ENCODE results near the gene NEK1. TPM values are rescaled to one million over a fixed set of nuclear protein-coding genes. Genes with fewer than 3 reads are reported as not detected.
A peak's percentile ranks its signal among the peaks of the same experiment; 100 is the strongest.

The NEK1 gene
- total RNA-seq, 1 experiment from 2014 or later = 4.4 TPM

DNA sequence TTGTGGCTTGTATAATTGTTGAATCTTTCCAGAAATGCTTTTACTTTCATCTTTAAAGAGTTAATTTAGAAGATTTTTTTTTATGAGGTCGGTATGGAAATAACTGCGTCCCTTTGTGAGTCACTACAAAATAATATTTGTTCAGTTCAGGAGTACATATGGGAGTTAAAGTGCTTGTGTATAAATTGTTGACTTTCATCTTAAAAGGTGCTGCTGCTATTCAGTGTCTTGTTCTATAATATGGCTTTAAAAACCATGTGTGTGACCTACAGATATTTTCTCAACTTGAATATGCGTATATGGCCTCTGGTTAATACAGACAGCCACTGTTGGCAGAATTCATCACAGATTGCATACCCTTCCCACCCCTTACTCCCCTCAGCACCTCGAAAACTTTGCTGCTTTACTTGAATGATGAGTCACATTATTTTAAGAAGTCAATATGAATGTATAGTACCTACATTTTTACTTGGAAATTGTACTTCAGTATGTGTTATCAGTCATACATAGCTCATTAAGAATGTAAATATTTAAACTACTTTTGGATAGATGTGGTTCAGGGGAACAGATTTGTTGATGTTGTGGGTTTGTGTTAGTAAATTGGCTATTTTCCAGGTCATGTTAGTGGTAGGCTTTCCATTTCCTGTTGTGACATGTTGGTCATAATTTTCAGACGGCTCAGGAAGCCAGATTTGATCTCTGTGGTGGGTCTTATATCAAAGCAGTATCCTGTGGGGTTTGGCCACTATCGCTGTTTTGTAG lies 9.5 kb upstream of the NEK1 start:
- peak; percentile 47 to 86 for DNase-seq (ENCODE audit: low read depth in 1 of 2, low spot score in 2 of 2)
- H3K27ac ChIP-seq = no peak overlapping the region
- H3K4me1 ChIP-seq (replicated peaks) = peaks cover 8% of the 10 kb centered on the region
- no peaks in the 10 kb centered on the region for H3K27me3 ChIP-seq (replicated peaks)
- peak overlapping the region; percentile 58 for H3K4me3 ChIP-seq
- no peaks in the 10 kb centered on the region for H3K36me3 ChIP-seq
- H3K9me3 ChIP-seq (replicated peaks) = no peaks in the 10 kb centered on the region

DNA sequence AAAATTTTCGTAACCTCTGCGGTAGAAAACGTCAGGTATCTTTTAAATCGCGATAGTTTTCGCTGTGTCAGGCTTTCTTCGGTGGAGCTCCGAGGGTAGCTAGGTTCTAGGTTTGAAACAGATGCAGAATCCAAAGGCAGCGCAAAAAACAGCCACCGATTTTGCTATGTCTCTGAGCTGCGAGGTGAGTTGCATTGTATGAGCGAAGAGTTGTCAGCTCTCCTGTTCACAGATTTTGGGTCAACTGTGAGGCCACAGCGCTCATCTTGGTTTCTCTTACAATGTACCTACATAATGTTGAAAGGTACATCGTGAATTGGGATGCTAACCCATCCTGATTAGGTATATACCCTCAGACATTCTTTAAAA lies 8.5 kb upstream of the NEK1 start:
- Histone ChIP-seq H3K9me3 (replicated peaks) (no peaks in the 10 kb centered on the region), H3K4me3 (peak overlapping the region; percentile 58)
- DNase-seq (ENCODE audit: low read depth in 1 of 2, low spot score in 2 of 2) = no peak

DNA sequence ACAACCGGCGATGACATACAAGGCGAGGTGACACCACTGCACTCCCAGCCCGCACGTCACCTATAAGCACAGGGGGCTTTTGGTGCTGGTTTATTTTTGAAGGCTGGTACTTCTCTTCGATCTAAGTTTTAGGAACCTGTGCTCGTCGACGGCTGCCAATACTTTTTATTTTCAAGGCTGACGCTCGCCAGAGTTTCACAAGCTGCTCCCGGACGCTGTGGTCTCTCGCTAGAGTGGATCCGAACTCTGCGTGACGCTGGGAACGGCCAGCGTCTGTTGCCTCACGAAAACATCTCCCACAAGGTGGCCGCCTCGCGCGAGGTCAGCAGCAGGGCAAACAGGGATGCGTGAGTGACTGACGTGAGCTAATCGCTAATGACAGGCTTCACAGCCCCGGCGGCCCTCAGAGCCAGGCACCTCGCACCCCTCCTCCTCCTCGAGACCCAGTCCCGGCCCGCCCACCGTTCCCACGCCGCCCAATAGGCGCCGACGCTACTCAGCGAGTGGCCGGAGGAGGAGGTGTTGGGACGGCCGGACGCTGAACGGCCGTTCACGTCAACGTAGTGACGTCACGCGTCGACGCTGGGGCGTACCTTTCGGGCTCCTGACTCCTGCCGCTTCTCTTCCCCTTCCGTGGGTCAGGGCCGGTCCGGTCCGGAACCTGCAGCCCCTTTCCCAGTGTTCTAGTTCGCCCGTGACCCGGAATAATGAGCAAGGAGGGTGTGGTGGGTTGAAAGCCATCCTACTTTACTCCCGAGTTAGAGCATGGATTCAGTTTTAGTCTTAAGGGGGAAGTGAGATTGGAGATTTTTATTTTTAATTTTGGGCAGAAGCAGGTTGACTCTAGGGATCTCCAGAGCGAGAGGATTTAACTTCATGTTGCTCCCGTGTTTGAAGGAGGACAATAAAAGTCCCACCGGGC lies 7.8 kb upstream of the NEK1 start, which contains the start of gene CLCN3:
CLCN3 (plus strand) TSS at position 621 of the 922 bp plus-strand sequence. CDS start 15,351 bp downstream, outside the sequence.
- H3K4me1 ChIP-seq (replicated peaks) = peaks cover 8% of the 10 kb centered on the region
- peak within 1 kb of the TSS; percentile 58 for H3K4me3 ChIP-seq
- H3K27ac ChIP-seq = peak within 1 kb of the TSS; percentile 74
- no peaks in the 10 kb centered on the region for H3K36me3 ChIP-seq
- no peaks in the 10 kb centered on the region for H3K27me3 ChIP-seq (replicated peaks)
- DNase-seq (ENCODE audit: low read depth in 1 of 2, low spot score in 2 of 2) = peak; percentile 92 to 96
- no peaks in the 10 kb centered on the region for H3K9me3 ChIP-seq (replicated peaks)

More for the DNA sequence above, 8.5 kb upstream of the NEK1 start:
- Histone ChIP-seq H3K27ac (peak overlapping the region; percentile 74), H3K4me1 (replicated peaks) (peaks cover 8% of the 10 kb centered on the region), H3K27me3 (replicated peaks) (no peaks in the 10 kb centered on the region), H3K36me3 (no peaks in the 10 kb centered on the region)

DNA sequence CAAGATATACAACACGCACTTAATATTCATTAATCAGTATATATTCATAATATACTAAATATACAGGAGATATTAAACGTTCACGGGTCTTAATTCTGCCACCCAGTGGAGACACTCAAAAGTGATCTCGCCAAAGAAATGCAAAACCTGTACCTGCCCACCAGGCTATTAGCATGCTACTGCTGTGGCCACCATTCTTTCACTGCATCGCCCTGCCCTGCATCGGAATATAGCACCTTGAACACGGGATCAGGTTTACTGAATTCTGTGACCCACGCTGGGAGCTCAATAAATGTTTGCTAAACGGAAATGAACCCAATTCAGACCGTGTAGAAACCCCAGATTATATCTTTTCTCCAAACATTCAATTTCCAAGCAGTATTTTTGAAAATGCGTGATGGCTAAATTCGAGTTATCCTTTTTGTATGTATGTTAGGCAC lies 7.2 kb upstream of the NEK1 start:
- peak in 1 of 2 experiments; percentile 19 for DNase-seq (ENCODE audit: low read depth in 1 of 2, low spot score in 2 of 2)
- H3K27me3 ChIP-seq (replicated peaks) = no peaks in the 10 kb centered on the region

DNA sequence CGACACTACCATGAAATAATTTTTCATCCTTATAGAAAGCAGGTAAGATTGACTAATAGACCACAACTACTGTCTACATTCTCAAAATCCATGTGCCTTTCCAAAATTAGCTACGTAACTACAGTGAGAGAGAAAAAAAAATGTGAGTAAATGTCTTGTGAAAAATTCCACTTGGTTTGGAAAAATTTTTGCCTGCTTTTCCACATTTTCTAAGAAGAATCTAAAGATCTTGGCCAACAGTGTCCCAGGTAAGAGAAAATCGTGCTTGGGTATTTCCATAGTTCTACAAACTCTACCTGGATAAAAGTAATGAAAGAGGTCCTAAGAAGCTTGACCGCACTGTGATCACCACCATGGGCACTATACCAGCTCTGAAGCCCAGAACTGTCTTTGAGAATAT lies 6.6 kb upstream of the NEK1 start:
- peaks cover 8% of the 10 kb centered on the region for H3K4me1 ChIP-seq (replicated peaks)
- no peaks in the 10 kb centered on the region for H3K36me3 ChIP-seq
- no peaks in the 10 kb centered on the region for H3K9me3 ChIP-seq (replicated peaks)
- no peaks in the 10 kb centered on the region for H3K27me3 ChIP-seq (replicated peaks)
- no peak overlapping the region for H3K4me3 ChIP-seq
- no peak overlapping the region for H3K27ac ChIP-seq
- no peak for DNase-seq (ENCODE audit: low read depth in 1 of 2, low spot score in 2 of 2)

More for the DNA sequence above, 7.2 kb upstream of the NEK1 start:
- no peaks in the 10 kb centered on the region for H3K9me3 ChIP-seq (replicated peaks)
- peaks cover 8% of the 10 kb centered on the region for H3K4me1 ChIP-seq (replicated peaks)
- H3K4me3 ChIP-seq = peak overlapping the region; percentile 58
- H3K36me3 ChIP-seq = no peaks in the 10 kb centered on the region
- H3K27ac ChIP-seq = peak overlapping the region; percentile 74

DNA sequence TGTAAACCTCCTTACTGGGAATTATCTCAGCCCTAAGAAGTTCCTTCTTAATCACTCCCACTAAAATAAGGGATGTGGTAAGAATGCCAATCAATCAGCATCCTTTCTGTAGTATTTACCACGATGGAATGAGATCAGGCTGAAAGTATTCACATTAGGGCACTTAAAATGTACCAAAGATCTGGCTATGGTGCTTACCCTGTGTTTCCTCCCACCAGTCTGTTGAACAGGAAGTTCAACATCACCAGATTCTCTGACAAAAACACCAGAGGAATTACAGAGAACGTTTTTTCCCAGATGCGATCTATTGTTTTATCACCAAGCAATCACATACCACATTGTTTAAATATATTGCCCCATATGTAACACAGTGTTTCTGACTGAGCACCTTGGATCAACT lies 5.9 kb upstream of the NEK1 start:
- H3K36me3 ChIP-seq = no peaks in the 10 kb centered on the region
- no peak overlapping the region for H3K27ac ChIP-seq
- no peaks in the 10 kb centered on the region for H3K27me3 ChIP-seq (replicated peaks)
- H3K4me1 ChIP-seq (replicated peaks) = peaks cover 11% of the 10 kb centered on the region
- no peak for DNase-seq (ENCODE audit: low read depth in 1 of 2, low spot score in 2 of 2)
- H3K9me3 ChIP-seq (replicated peaks) = no peaks in the 10 kb centered on the region
- no peak overlapping the region for H3K4me3 ChIP-seq

DNA sequence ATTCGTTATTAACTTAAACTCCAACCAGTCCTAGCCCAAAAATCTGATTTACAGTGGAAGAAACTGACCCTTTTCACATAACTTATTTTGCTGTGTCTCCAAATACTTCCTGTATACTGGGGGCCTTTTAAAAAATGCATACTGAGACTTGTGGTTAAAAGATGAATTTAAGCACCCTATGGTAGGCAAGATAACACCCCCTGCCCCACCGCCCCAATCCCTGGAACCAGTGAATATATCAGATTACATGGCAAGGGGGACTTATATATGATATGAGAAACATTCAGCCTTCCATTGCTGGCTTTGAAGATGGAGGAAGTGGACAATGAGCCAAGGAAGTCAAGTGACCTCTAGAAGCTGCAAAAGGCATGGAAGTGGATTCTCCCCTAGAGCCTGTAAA lies 4.9 kb upstream of the NEK1 start:
- Histone ChIP-seq H3K36me3 (no peaks in the 10 kb centered on the region; the same call in 1 of the 2 replicates), H3K4me3 (no peak overlapping the region), H3K4me1 (replicated peaks) (peaks cover 4% of the 10 kb centered on the region), H3K27me3 (replicated peaks) (no peaks in the 10 kb centered on the region), H3K27ac (no peak overlapping the region), H3K9me3 (replicated peaks) (no peaks in the 10 kb centered on the region)
- no peak for DNase-seq (ENCODE audit: low read depth in 1 of 2, low spot score in 2 of 2)

DNA sequence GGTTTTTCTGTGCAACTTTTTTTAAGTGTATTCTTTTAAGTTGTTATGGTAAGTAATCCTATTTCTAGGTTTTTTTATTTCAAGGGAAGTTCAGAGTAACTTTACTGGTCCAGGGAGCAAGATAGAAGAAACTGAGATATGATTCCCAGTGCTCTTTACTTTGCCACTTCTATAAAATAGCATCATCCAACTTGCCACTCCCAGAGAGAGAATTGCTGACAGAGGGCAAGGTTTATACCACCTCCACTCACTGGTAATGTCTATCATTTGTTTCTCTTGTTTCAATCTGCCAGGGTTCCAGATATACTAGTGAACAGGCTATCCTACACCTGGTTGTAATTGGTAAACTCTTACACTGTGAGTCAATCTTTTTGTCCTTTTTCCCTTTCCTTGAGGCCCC lies 4.5 kb upstream of the NEK1 start:
- DNase-seq (ENCODE audit: low read depth in 1 of 2, low spot score in 2 of 2) = no peak
- H3K9me3 ChIP-seq (replicated peaks) = no peaks in the 10 kb centered on the region
- no peaks in the 10 kb centered on the region for H3K27me3 ChIP-seq (replicated peaks)
- H3K4me1 ChIP-seq (replicated peaks) = peaks cover 4% of the 10 kb centered on the region; the same call in 1 of the 2 replicates
- H3K36me3 ChIP-seq = no peaks in the 10 kb centered on the region; the same call in 1 of the 2 replicates
- H3K27ac ChIP-seq = no peak overlapping the region
- H3K4me3 ChIP-seq = no peak overlapping the region

DNA sequence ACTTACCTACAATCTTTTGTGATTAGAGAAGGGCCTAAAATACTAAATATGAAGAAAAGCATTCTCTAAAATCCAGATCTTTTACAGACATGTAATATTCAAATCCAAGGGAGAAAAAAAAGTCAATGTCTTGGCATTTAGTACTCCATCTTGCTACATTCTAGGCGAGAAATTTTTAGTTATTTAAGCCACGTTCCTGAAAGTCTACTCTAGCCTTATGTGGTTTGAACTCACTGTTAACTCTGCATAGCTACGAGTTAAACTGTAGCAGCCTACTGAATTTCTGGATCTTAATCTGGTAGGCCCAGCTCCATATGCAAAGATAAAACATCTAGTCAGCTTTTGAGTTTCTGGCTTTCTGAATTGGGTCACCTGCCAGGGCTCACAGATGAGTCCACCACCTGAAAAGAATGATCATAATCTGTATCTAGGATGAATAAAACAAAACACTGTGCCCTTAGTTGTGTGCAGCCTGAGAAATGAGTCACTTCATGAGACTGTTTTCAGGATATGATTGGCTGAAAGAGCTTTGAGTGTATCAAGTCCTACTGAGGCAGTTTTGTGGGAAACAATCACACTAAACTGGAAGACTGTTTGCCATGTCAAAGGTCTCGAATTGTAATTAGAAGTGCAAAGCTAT lies 3.2 kb upstream of the NEK1 start:
- Histone ChIP-seq H3K4me3 (no peak overlapping the region), H3K36me3 (no peaks in the 10 kb centered on the region; the same call in 1 of the 2 replicates), H3K27me3 (replicated peaks) (no peaks in the 10 kb centered on the region), H3K4me1 (replicated peaks) (peaks cover 4% of the 10 kb centered on the region; the same call in 1 of the 2 replicates), H3K27ac (no peak overlapping the region), H3K9me3 (replicated peaks) (no peaks in the 10 kb centered on the region)
- no peak for DNase-seq (ENCODE audit: low read depth in 1 of 2, low spot score in 2 of 2)

DNA sequence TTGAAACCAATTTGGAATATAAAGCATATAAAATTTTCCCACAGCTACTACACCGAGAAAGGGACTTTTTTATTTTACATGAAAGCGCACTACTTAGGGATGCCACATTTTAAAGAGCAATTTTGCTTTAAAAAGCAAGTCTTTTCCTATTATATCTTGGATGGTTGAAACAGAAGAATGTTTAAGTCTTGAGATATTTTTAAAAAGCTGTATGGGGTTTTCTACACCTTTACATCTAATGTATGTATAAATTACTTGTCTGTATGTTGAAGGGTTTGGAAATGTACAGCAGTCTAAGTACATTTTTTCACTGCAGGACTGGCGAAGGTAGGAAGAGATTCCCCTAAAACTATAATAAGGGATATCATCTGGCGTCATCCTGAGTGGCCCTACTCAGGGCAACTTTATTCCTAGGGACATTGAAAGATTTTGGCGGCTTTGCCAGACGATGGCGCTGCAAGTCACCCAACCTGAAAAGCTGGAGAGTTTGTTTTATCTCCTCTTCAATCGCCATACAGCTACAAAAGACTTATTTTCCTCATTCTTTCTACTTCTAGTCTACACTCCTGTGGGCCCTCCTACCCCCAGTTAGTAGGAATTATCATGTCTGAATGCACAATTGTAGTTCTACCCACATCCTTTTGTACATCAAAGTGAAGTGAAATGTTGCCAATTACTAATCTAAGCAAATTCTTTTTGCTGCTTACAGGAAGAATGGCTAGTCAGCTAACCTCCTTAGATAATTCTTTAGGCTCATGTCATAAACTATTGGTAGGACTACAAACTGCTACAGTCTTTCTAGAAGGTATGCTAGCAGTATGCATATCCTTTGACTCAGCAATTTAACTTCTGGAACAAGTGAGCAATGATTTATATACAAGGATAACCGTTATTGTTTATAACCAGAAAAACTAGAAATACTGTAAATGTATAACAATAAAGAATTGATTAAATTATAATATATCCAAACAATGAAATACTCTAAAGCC lies 782 bp upstream of the NEK1 start:
- Histone ChIP-seq H3K27me3 (replicated peaks) (no peaks in the 10 kb centered on the region), H3K27ac (0 out of 2 replicates have a peak overlapping the region, but pooled peaks have one; percentile 26), H3K9me3 (replicated peaks) (no peaks in the 10 kb centered on the region), H3K4me3 (peak overlapping the region; percentile 74), H3K4me1 (replicated peaks) (peaks cover 4% of the 10 kb centered on the region; the same call in 1 of the 2 replicates), H3K36me3 (no peaks in the 10 kb centered on the region; the same call in 1 of the 2 replicates)
- peak; percentile 67 to 75 for DNase-seq (ENCODE audit: low read depth in 1 of 2, low spot score in 2 of 2)

DNA sequence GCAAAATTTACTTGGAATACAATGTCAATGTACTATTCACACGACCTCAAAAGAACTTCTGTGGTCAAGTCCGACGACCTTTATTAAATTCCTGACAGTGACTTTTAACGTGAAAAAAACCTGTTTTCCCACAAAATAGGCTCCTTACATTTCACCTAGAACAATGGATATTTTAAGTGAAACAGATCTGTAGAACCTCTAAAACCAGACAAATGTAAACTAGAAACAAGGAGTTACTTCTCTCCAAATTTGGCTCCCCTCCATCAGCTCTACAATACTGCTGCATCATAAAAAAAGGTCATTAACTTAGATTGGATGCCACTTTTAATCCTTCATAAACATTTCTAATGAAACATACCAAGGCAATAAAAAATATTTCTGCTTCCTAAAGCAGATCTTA lies 1.2 kb downstream of the NEK1 start:
- no peak for DNase-seq (ENCODE audit: low read depth in 1 of 2, low spot score in 2 of 2)
- H3K36me3 ChIP-seq = no peaks in the 10 kb centered on the region; the same call in 1 of the 2 replicates
- H3K9me3 ChIP-seq (replicated peaks) = no peaks in the 10 kb centered on the region
- peak overlapping the region; percentile 74; the same call in 1 of the 2 replicates for H3K4me3 ChIP-seq
- no peak overlapping the region for H3K27ac ChIP-seq
- peaks cover 4% of the 10 kb centered on the region; the same call in 1 of the 2 replicates for H3K4me1 ChIP-seq (replicated peaks)
- H3K27me3 ChIP-seq (replicated peaks) = no peaks in the 10 kb centered on the region

DNA sequence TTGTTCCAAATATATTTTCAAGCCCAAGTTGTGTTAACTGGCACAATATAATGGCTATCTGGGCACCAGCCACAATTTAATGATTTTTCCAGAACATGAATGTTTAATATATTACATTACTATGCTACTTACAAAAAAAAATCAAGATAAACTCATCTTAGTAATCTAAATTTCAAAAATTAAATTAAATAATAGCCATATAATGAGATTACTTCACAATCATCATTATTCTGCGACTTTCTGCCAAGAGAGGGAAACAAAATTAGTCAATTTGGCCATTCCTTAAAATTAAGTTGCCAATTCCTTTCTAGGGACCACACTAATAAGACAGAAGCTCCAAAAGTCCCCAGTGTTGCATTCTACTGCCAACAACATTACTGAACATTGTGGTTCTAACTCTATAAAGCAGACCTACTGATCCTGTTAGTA lies 7.5 kb downstream of the NEK1 start:
- Histone ChIP-seq H3K27ac (peak overlapping the region; percentile 8; the same call in 1 of the 2 replicates), H3K27me3 (replicated peaks) (no peaks in the 10 kb centered on the region), H3K9me3 (replicated peaks) (no peaks in the 10 kb centered on the region), H3K4me3 (no peak overlapping the region), H3K4me1 (replicated peaks) (peaks cover 11% of the 10 kb centered on the region), H3K36me3 (no peaks in the 10 kb centered on the region; the same call in 1 of the 2 replicates)
- no peak for DNase-seq (ENCODE audit: low read depth in 1 of 2, low spot score in 2 of 2)

Data from SJSA1 (cell line).